ENCODE measurements around the gene ANAPC4.

DNA sequence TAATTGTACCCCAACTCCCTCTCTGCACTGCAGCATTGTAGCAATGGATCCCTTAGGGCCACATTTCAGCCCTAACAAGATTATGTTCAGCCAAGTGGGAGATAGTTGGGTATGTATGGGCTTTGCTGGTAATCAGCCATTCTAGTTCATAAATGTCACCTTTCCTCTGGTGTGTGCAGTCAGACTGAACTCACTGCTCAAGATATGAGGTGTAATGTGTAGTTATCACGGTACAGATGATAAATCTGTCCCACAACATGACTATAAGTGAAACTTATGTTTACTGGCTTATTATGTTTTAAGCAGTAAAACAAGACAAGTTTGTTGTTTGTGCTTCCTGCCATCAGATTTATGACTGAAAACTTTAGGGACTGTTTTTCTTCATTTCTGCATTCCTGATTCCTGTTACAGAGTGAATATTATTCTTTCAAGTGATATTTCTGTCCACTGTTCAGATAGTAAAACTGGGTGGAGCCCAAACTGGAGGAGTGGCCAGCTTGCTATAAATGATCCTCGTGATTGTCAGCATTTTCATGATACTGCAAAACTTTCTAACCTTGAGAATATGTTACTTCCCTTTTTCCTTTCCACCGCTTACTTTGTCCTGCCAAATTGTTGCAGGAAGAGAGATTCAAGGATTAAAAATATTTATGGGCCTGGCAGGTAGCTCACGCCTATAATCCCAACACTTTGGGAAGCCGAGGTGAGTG, 44.9 kb downstream of the ANAPC4 start:
- TF ChIP-seq CTCF (IDR thresholded peaks at IDR 0.05; ENCODE audit: low read depth, low read length) (no peak), POLR2A (IDR thresholded peaks at IDR 0.05; ENCODE audit: extremely low read depth, insufficient read length) (no peak), MYC (IDR thresholded peaks at IDR 0.05; ENCODE audit: low read depth, low read length) (no peak)
